Common myeloid progenitor, CD34-positive (primary cell): Measurements from ENCODE around the gene MICAL3.

Experiments used
- CTCF ChIA-PET: fragments of 350-600 bp; sonication (Branson Sonifier 250); formaldehyde crosslinking; loops from one replicate; lab custom pipeline; 2021; ENCODE audit warnings: antibody characterized with exemption; lab: Charles Lee
- POLR2A ChIA-PET: fragments of 350-600 bp; sonication (Branson Sonifier 250); formaldehyde crosslinking; loops from one replicate; lab custom pipeline; 2021; ENCODE audit warnings: antibody characterized with exemption; lab: Charles Lee
- DNase-seq, 3 donors: peaks; one replicate each; pipeline versions ENCODE4 v3.0.0 to v3.0.0-alpha.2; 2013
- H3K27ac ChIP-seq, 2 experiments: 1 replicate in 1 of 2; 2 replicates in 1 of 2; pipeline ENCODE4 v1.7.0; 2013; ENCODE audit warnings: inconsistent platforms in 2 of 2, low read length in 2 of 2, mild to moderate bottlenecking in 2 of 2, low read depth in 1 of 2, moderate library complexity in 1 of 2; ENCODE audit not compliant: severe bottlenecking in 2 of 2, insufficient read depth in 1 of 2, poor library complexity in 1 of 2
- H3K27me3 ChIP-seq, 5 experiments: replicated peaks in 2 of 5; 1 replicate in 3 of 5; 2 replicates in 2 of 5; pipeline versions ENCODE4 v1.6.1 to v1.7.0; 2013; ENCODE audit warnings: low read length in 4 of 5, mild to moderate bottlenecking in 2 of 5, moderate library complexity in 2 of 5, inconsistent platforms in 1 of 5; ENCODE audit not compliant: insufficient read depth in 5 of 5, control insufficient read depth in 4 of 5
- H3K36me3 ChIP-seq, 4 experiments: 1 replicate in 2 of 4; 2 replicates in 2 of 4; pipeline versions ENCODE4 v1.6.1 to v1.7.0; 2013; ENCODE audit warnings: low read length in 3 of 4, control low read depth in 1 of 4, mild to moderate bottlenecking in 1 of 4; ENCODE audit not compliant: control insufficient read depth in 4 of 4, insufficient read depth in 4 of 4
- H3K4me1 ChIP-seq, 4 experiments: 1 replicate in 3 of 4; 2 replicates in 1 of 4; pipeline versions ENCODE4 v1.6.1 to v1.7.1; 2013; ENCODE audit warnings: low read length in 3 of 4, mild to moderate bottlenecking in 3 of 4, control low read depth in 1 of 4, inconsistent platforms in 1 of 4, moderate library complexity in 1 of 4; ENCODE audit not compliant: control insufficient read depth in 4 of 4, insufficient read depth in 4 of 4; ENCODE audit errors: control extremely low read depth in 1 of 4
- H3K4me3 ChIP-seq, 7 experiments: 1 replicate in 4 of 7; 2 replicates in 3 of 7; pipeline versions ENCODE4 v1.5.1 to v1.7.0; 2013; ENCODE audit warnings: mild to moderate bottlenecking in 7 of 7, low read length in 6 of 7, moderate library complexity in 6 of 7, inconsistent platforms in 2 of 7, low read depth in 2 of 7, control low read depth in 1 of 7; ENCODE audit not compliant: insufficient read depth in 4 of 7, control insufficient read depth in 1 of 7; ENCODE audit errors: extremely low read depth in 1 of 7
- H3K9me3 ChIP-seq, 5 experiments: 1 replicate in 4 of 5; 2 replicates in 1 of 5; pipeline versions ENCODE4 v1.6.1 to v1.7.1; 2013; ENCODE audit warnings: low read length in 4 of 5, mild to moderate bottlenecking in 2 of 5, inconsistent platforms in 1 of 5, low read depth in 1 of 5, moderate library complexity in 1 of 5; ENCODE audit not compliant: control insufficient read depth in 4 of 5, insufficient read depth in 2 of 5; ENCODE audit errors: control extremely low read depth in 1 of 5
- WGBS: methylation state at CpG from one replicate; pipeline ENCODE4 v1.1.5; 2013; ENCODE audit not compliant: insufficient coverage; 5-methylcytosine and 5-hydroxymethylcytosine counted together

Gene MICAL3

DNA sequence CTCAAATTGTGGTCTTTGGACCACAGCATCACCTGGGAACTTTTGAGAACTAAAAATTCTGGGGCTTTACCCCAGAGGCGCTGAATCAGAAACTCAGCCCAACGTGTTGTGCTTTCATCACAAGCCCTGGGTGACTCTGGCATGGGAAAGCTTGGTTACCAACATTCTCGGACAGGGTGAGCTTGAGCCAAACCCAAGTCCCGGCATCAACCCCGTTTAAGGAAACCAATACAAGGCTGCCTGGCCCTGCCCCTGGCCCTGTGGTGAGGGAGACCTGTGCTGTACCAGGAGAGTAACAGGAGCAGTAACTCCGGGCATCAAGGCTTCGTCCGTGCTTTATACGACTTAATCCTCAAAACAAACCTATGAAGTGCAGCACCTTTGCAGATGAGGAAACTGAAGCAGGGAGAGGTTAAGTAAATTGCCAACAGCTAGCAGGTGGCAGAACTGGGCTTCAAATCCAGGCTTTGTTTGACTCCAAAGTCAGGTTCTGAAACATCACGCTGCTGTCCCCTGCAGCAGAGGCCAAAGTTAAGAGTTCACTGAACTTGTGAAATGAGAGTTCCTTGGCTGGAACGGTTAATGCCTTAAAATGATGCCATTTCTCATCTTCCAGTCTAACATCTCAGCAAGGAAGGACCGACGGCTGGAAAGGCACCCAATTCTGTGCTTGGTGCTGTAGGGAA is 186.0 kb downstream of the MICAL3 start:
- CTCF ChIA-PET: interaction anchor here (0.6 to 1.4 kb wide), 2 partner anchors 84 to 238 kb away, joined by 3 to 4 read pairs; no protein-coding TSS in a partner anchor
- H3K27ac ChIP-seq: no peak overlapping the region
- POLR2A ChIA-PET: interaction anchor here (0.6 kb wide), 1 partner anchor 64 kb away, joined by 3 read pairs; no protein-coding TSS in a partner anchor
- WGBS: 100% methylated on average over 11 of the region's 13 CpGs
- no peaks in the 10 kb centered on the region for H3K9me3 ChIP-seq
- H3K27me3 ChIP-seq: no peaks in the 10 kb centered on the region
- H3K4me1 ChIP-seq: no peaks in the 10 kb centered on the region
- no peak for DNase-seq
- H3K4me3 ChIP-seq: no peak overlapping the region
- peaks cover 0 to 38% (median 17%) of the 10 kb centered on the region in 4 experiments for H3K36me3 ChIP-seq

DNA sequence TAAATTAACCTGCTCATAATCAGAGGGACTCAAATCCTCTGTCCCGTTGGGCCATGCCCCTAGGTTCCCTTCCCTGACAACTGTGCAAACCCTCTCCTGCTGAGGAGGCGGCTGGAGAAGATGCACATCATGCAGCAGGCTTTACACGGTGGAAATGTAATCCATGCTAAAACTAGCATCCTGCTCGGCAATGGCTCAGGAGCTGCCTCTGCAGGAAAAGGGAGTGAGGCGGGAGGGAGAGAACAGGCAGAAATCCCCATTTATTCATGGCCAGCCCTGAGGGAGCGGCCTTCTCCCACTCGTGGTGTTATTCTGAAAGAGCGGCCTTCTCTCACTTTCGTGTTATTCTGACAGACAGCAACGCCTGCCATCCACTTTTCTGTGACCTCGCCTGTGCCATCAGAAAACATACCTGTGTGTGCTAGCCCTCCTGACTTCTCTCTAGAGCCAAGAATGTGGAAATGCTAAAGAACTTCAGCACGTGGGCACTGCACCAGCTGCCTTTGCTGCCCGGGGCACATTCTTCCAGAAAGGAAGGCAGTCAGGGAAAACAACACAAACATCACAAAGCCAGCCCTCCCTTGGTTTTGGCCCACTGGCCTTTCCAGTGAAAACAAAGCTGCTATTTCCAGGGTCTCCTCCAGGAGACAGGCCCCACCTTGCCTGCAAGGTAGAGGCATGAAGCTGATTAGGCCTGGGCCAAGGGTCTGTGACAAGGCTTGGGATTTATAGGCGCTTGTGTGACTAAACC is 187.2 kb downstream of the MICAL3 start:
- peaks cover 0 to 34% (median 15%) of the 10 kb centered on the region in 4 experiments for H3K36me3 ChIP-seq
- H3K27ac ChIP-seq: no peak overlapping the region
- H3K27me3 ChIP-seq: no peaks in the 10 kb centered on the region
- H3K4me3 ChIP-seq: no peak overlapping the region
- CTCF ChIA-PET: interaction anchor here (1.4 kb wide), 1 partner anchor 239 kb away, joined by 4 read pairs; no protein-coding TSS in a partner anchor
- no peaks in the 10 kb centered on the region for H3K4me1 ChIP-seq
- POLR2A ChIA-PET: no interaction called here
- H3K9me3 ChIP-seq: no peaks in the 10 kb centered on the region
- no peak for DNase-seq
- WGBS: 88% methylated on average over 12 of the region's 14 CpGs

DNA sequence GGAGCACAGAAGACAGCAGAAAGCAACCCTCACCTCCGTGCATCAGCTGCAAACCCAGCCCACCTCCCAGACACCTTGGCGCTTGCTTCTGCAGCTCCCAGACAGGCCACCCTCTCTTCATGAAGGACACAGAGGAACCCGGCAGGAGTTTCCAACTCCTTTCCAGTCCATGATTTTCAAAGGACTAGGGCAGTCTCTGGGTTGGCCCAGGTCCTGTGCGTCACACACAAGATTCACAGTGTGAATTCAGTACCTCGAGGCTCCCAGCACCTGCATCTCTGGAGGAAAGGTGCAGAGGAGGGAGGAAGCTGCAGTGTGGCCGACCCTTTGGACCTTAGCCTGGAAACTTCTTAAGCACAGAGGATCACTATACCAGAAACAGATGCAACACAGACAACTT is 189.1 kb downstream of the MICAL3 start:
- Histone ChIP-seq H3K9me3 (no peaks in the 10 kb centered on the region), H3K27ac (no peak overlapping the region), H3K36me3 (peaks cover 0 to 22% (median 16%) of the 10 kb centered on the region in 4 experiments), H3K4me1 (no peaks in the 10 kb centered on the region), H3K27me3 (no peaks in the 10 kb centered on the region), H3K4me3 (no peak overlapping the region)
- ChIA-PET CTCF (interaction anchor here (0.8 to 9.2 kb wide), 3 partner anchors 10 to 240 kb away, joined by 3 to 150 read pairs (median 3); partner anchors contain the start of gene PEX26), POLR2A (no interaction called here)
- WGBS: 85% methylated on average over 5 of the region's 6 CpGs
- DNase-seq: no peak

DNA sequence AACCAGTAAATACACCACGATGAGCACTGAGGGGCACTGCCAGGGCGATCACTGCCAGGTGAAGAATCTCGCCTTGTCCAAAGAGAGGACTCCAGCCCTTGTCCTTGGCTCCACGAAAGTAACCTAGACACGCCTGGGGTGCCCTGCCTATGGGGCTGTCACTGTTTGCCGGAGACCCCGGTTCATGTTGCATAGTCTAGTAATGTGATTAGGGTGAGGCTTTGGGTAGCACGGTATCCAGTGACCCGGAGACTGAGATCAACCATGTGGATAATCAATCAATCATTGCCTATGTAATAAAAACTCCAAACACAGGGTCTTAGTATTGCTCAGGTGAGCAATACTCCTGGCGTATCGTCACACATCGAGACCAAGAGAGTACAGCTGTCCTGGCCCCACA is 190.9 kb downstream of the MICAL3 start:
- H3K27ac ChIP-seq: no peak overlapping the region
- no peaks in the 10 kb centered on the region for H3K4me1 ChIP-seq
- WGBS: 94% methylated on average over 8 of the region's 12 CpGs
- H3K4me3 ChIP-seq: no peak overlapping the region
- ChIA-PET POLR2A (no interaction called here), CTCF (interaction anchor here (0.9 to 9.2 kb wide), 4 partner anchors 13 to 271 kb away, joined by 3 to 150 read pairs (median 4); partner anchors contain the start of genes MICAL3 and PEX26)
- no peaks in the 10 kb centered on the region for H3K27me3 ChIP-seq
- no peak for DNase-seq
- no peaks in the 10 kb centered on the region for H3K9me3 ChIP-seq
- peaks cover 0 to 23% (median 18%) of the 10 kb centered on the region in 4 experiments for H3K36me3 ChIP-seq

DNA sequence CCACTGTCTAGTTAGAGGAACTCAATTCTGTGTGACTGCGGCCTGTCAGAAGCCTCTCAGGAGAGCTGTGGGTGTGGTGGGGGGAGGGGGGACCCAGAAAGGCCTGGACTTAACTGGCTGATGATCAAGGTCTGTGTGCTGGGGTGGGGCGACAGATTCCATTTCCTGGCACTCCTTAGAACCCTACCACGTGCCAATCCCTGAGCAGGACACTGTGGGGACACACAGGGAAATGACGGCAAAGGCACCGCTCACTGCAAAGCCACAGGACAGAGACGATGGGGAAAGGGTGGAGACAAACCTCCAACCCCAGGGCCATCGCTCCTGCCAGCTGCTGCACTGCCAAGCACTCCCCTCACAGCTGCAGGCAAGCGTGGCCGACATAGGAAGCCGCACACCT is 191.7 kb downstream of the MICAL3 start:
- Histone ChIP-seq H3K36me3 (peaks cover 0 to 26% (median 20%) of the 10 kb centered on the region in 4 experiments), H3K27ac (no peak overlapping the region), H3K9me3 (no peaks in the 10 kb centered on the region), H3K4me3 (no peak overlapping the region), H3K27me3 (no peaks in the 10 kb centered on the region), H3K4me1 (no peaks in the 10 kb centered on the region)
- DNase-seq: no peak
- ChIA-PET CTCF (interaction anchor here (0.5 to 9.2 kb wide), 3 partner anchors 16 to 242 kb away, joined by 3 to 150 read pairs (median 3); partner anchors contain the start of genes MICAL3 and PEX26), POLR2A (no interaction called here)
- 99% methylated on average over 8 of the region's 10 CpGs for WGBS

DNA sequence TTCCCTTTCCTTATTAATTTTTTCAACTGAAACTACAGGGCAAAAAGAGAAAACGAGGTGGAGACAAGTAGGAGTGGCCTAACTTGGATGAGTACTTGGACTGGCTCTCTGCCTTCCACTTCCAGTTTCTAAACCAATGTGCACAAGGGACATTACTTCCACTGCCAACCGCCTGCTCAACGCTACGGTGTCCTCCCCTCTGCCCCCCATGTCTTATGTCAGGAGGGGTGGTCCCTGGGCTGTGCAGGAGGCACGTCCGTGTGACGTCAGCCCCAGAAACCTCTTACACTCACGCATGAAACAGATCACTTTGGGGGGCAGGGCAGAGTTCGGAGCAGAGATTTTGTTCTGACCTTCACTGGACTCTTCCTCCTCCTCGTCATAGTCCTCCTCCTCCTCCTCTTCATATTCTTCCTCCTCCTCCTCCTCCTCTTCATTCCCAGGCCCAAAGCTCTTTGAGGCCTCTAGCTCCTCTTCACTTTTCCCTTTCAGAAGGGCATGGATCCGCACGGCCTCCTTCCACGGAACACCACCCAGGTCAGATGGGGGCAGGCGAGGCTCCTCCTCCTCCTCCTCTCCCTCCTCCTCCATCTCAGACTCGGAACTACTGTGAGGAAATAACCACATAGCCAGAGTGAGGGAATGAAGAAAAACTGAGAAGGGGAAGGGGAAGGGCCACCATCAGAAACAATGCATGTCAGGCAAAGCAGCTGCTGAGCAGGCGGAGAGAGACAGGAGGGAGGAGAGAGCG is 192.7 kb downstream of the MICAL3 start:
- H3K27ac ChIP-seq: no peak overlapping the region
- CTCF ChIA-PET: interaction anchor here (0.9 to 9.2 kb wide), 6 partner anchors 44 to 325 kb away, joined by 3 to 150 read pairs (median 8); partner anchors contain the start of gene PEX26
- H3K4me3 ChIP-seq: no peak overlapping the region
- H3K36me3 ChIP-seq: peaks cover 0 to 27% (median 23%) of the 10 kb centered on the region in 4 experiments
- 93% methylated on average over 11 of the region's 17 CpGs for WGBS
- no peaks in the 10 kb centered on the region for H3K4me1 ChIP-seq
- no peaks in the 10 kb centered on the region for H3K27me3 ChIP-seq
- no peaks in the 10 kb centered on the region for H3K9me3 ChIP-seq
- DNase-seq: no peak
- POLR2A ChIA-PET: no interaction called here
